ENCODE results near the gene EMC9. TPM values are rescaled to one million over a fixed set of nuclear protein-coding genes. Genes with fewer than 3 reads are reported as not detected.
A peak's percentile ranks its signal among the peaks of the same experiment; 100 is the strongest.

The EMC9 gene
- total and polyA plus RNA-seq, 2 of the 8 experiments (the other 6 are each of a cell fraction or from before 2014, with no cell fraction given): 38.4 to 47.2 TPM

- Histone ChIP-seq H3K9ac (replicated peaks in 1 of 4; ENCODE audit: extremely low read depth in 1 of 4, low read depth in 3 of 4, low read length in 3 of 4) (no peak overlapping the region), H3K18ac (ENCODE audit: extremely low read depth, low read length) (no peak overlapping the region; the same call in 1 of the 2 replicates), H4K5ac (ENCODE audit: insufficient read length, low read depth, low read length) (no peak overlapping the region), H3K27ac (ENCODE audit: low read depth, low read length) (no peak overlapping the region), H2BK120ac (replicated peaks; ENCODE audit: low read depth, low read length) (no peak overlapping the region), H3K4me1 (replicated peaks in 1 of 4; ENCODE audit: control insufficient read depth in 3 of 4, insufficient read depth in 4 of 4, low read length in 3 of 4) (peaks cover 0 to 7% (median 4%) of the 10 kb centered on the region in 4 experiments; a peak in 5 of 7 replicates), H3K4me2 (ENCODE audit: insufficient read depth in 1 of 2, low read depth in 2 of 2, low read length in 2 of 2) (no peak overlapping the region), H3K56ac (replicated peaks; ENCODE audit: insufficient read length, low read depth, low read length) (no peak overlapping the region), H4K91ac (replicated peaks; ENCODE audit: insufficient read length, low read length) (no peak overlapping the region), H4K8ac (ENCODE audit: extremely low read depth, insufficient read depth, low read length) (no peak overlapping the region), H3K23ac (ENCODE audit: insufficient read length) (no peak overlapping the region), H3K79me2 (ENCODE audit: control insufficient read depth in 1 of 2, insufficient read depth in 2 of 2, low read length in 2 of 2) (peaks cover 0 to 5% of the 10 kb centered on the region in 2 experiments; a peak in 2 of 4 replicates), H2BK5ac (ENCODE audit: low read depth, low read length) (no peak overlapping the region), H3K36me3 (ENCODE audit: control insufficient read depth in 2 of 4, insufficient read depth in 4 of 4, low read length in 3 of 4) (no peaks in the 10 kb centered on the region), H2BK15ac (ENCODE audit: low read length) (0 out of 2 replicates have a peak overlapping the region, but pooled peaks have one; percentile 72), H3K4ac (replicated peaks; ENCODE audit: insufficient read length, low read depth, low read length) (no peak overlapping the region), H3K79me1 (ENCODE audit: low read depth, low read length) (no peaks in the 10 kb centered on the region), H3K9me3 (ENCODE audit: insufficient read depth in 2 of 2, low read depth in 1 of 2, low read length in 1 of 2) (no peaks in the 10 kb centered on the region), H2BK20ac (ENCODE audit: low read length) (0 out of 2 replicates have a peak overlapping the region, but pooled peaks have one; percentile 34), H3K27me3 (replicated peaks in 1 of 4; ENCODE audit: control insufficient read depth in 3 of 4, extremely low read depth in 1 of 4, insufficient read depth in 3 of 4, low read length in 3 of 4) (no peaks in the 10 kb centered on the region; a peak in 1 of 7 replicates), H2AFZ (ENCODE audit: low read length) (no peak overlapping the region), H2AK5ac (ENCODE audit: low read depth, low read length) (peak overlapping the region; percentile 96; the same call in 1 of the 2 replicates), H3K4me3 (ENCODE audit: extremely low read depth in 1 of 4, insufficient read depth in 2 of 4, low read depth in 3 of 4, low read length in 4 of 4) (no peak overlapping the region), H2BK12ac (ENCODE audit: low read depth, low read length) (no peak overlapping the region), H3K23me2 (ENCODE audit: low read depth, low read length) (peaks cover 4% of the 10 kb centered on the region; the same call in 1 of the 2 replicates), H4K20me1 (replicated peaks in 1 of 2; ENCODE audit: control insufficient read depth in 1 of 2, insufficient read depth in 2 of 2, low read length in 2 of 2) (no peaks in the 10 kb centered on the region), H3K14ac (ENCODE audit: insufficient read length) (no peak overlapping the region)
- ChIA-PET CTCF (ENCODE audit: partially characterized antibody) (interaction anchor here (0.8 to 12.8 kb wide), 13 partner anchors 16 to 106 kb away, joined by 3 to 316 read pairs (median 5); partner anchors contain the start of genes CARMIL3, CPNE6, DCAF11 and DHRS4L2), POLR2A (ENCODE audit: partially characterized antibody) (interaction anchor here (1.0 to 23.9 kb wide), 6 partner anchors 16 to 75 kb away, joined by 3 to 626 read pairs (median 111); partner anchors contain the start of genes CARMIL3, CPNE6, DCAF11 and NRL)
- FAIRE-seq (no peak), DNase-seq (ENCODE audit: low read depth in 1 of 2, low spot score in 2 of 2) (no peak)
- WGBS, 2 experiments (ENCODE audit: extremely low coverage in 1 of 2, insufficient coverage in 1 of 2, insufficient read length in 1 of 2, insufficient replicate concordance in 2 of 2, low coverage in 1 of 2, low lambda C conversion rate in 2 of 2, missing lambda C conversion rate in 1 of 2): 84% methylated on average over 6 of the region's 6 CpGs; no CpG with 5 or more reads in 1 of the 2 experiments
- TF ChIP-seq ATF3 (IDR thresholded peaks at IDR 0.05; ENCODE audit: insufficient read depth, low read depth, low read length): no peak
- TF ChIP-seq EZH2 (IDR thresholded peaks at IDR 0.05; ENCODE audit: low read depth, low read length, severe bottlenecking): no peak
- no peak for TF ChIP-seq GTF2F1 (IDR thresholded peaks at IDR 0.05; ENCODE audit: borderline replicate concordance, low read depth, low read length)
- no peak for TF ChIP-seq BRCA1 (IDR thresholded peaks at IDR 0.05; ENCODE audit: low read depth, low read length)
- no peak for TF ChIP-seq RNF2 (IDR thresholded peaks at IDR 0.05; ENCODE audit: borderline replicate concordance, low read depth, low read length, missing control alignments, poor library complexity, severe bottlenecking)
- no peak for TF ChIP-seq POLR2A (IDR thresholded peaks at IDR 0.05; ENCODE audit: control extremely low read depth in 1 of 2, low read depth in 2 of 2, low read length in 2 of 2)
- TF ChIP-seq BCL11A (IDR thresholded peaks at IDR 0.05; ENCODE audit: low read depth in 2 of 2, low read length in 2 of 2): no peak
- no peak for TF ChIP-seq HDAC2 (IDR thresholded peaks at IDR 0.05; ENCODE audit: borderline replicate concordance in 1 of 2, low read depth in 2 of 2, low read length in 2 of 2)
- no peak for TF ChIP-seq SUZ12 (IDR thresholded peaks at IDR 0.05; ENCODE audit: low read length)
Observed at GRCh38 chr14:24089890-24090289, 51.5 kb downstream of the EMC9 start.

All from H1 (cell line).